Coronary artery (tissue), 2 donors: ENCODE measurements around the gene JAKMIP3.
"Not testable (repeated sequence)": the region's sequence is repeated elsewhere in the genome, so short reads cannot be mapped to it uniquely, and the experiment has no call there.

Experiments
- DNase-seq: peaks from one replicate; pipeline ENCODE4 v3.0.0-alpha.2; 2017; ENCODE audit warnings: low spot score
- H3K27ac ChIP-seq, 2 donors: fragments of 200-600 bp; sonication (generic); one replicate each; pipeline ENCODE4 v1.5.1; 2016 to 2019
- H3K4me3 ChIP-seq: fragments of 200-600 bp; sonication (generic); 2 replicates; pipeline ENCODE4 v1.5.1; 2016; ENCODE audit warnings: mild to moderate bottlenecking, moderate library complexity
- TF ChIP-seq, protein P1 (sequence below): fragments of 200-600 bp; sonication (generic); IDR thresholded peaks from one replicate; pipeline ENCODE4 v1.5.1; 2019; ENCODE audit warnings: antibody characterized with exemption

JAKMIP3 gene

GRCh38 chr10:132069849-132070182 lies 4.1 kb downstream of the JAKMIP3 start:
- Histone ChIP-seq H3K4me3 (no peak overlapping the region), H3K27ac (no peak overlapping the region)
- DNase-seq = no peak
- TF ChIP-seq, protein P1, sequence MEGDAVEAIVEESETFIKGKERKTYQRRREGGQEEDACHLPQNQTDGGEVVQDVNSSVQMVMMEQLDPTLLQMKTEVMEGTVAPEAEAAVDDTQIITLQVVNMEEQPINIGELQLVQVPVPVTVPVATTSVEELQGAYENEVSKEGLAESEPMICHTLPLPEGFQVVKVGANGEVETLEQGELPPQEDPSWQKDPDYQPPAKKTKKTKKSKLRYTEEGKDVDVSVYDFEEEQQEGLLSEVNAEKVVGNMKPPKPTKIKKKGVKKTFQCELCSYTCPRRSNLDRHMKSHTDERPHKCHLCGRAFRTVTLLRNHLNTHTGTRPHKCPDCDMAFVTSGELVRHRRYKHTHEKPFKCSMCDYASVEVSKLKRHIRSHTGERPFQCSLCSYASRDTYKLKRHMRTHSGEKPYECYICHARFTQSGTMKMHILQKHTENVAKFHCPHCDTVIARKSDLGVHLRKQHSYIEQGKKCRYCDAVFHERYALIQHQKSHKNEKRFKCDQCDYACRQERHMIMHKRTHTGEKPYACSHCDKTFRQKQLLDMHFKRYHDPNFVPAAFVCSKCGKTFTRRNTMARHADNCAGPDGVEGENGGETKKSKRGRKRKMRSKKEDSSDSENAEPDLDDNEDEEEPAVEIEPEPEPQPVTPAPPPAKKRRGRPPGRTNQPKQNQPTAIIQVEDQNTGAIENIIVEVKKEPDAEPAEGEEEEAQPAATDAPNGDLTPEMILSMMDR = no peak

DNA sequence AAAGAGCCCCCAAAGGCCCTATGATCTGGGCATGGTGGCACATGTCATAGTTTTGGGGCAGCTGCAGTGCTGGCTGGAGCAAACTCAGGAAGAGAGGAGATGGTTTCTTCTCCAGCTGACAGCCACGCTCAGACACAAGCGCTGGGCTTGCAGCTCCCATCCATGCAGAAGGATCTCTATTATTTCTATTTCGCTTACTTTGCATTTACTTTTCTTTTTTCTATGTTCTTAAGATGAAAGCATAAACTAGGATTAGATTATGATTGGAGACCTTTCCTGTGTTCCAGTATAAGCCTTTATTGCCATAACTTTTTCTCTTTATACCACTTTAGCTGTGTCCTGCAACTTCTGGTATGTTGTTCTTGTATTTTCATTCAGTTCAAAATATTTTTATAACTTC lies 5.0 kb downstream of the JAKMIP3 start:
- TF ChIP-seq, protein P1 = no peak
- Histone ChIP-seq H3K4me3 (no peak overlapping the region), H3K27ac (no peak overlapping the region)
- DNase-seq = peak; percentile 17

DNA sequence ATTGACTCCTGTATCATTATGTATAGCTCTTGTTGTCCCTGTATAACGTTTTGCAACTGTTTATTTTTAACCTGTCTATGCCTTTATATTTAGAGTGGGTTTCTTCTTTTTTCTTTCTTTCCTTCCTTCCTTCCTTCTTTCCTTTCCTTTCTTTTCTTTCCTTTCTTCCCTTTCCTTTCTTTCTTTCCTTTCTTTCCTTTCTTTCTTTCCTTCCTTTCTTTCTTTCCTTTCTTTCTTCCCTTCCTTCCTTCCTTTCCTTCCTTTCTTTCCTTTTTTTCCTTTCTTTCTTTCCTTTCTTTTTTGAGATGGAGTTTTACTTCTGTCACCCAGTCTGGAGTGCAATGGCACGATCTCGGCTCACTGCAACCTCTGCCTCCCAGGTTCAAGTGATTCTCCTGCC lies 5.9 kb downstream of the JAKMIP3 start:
- DNase-seq = no peak
- TF ChIP-seq, protein P1 = no peak
- no peak overlapping the region for H3K4me3 ChIP-seq
- H3K27ac ChIP-seq = no peak overlapping the region

GRCh38 chr10:132075909-132076577 lies 10.3 kb downstream of the JAKMIP3 start:
- peak; percentile 31 for DNase-seq
- no peak overlapping the region for H3K27ac ChIP-seq
- TF ChIP-seq, protein P1 = no peak
- no peak overlapping the region for H3K4me3 ChIP-seq

DNA sequence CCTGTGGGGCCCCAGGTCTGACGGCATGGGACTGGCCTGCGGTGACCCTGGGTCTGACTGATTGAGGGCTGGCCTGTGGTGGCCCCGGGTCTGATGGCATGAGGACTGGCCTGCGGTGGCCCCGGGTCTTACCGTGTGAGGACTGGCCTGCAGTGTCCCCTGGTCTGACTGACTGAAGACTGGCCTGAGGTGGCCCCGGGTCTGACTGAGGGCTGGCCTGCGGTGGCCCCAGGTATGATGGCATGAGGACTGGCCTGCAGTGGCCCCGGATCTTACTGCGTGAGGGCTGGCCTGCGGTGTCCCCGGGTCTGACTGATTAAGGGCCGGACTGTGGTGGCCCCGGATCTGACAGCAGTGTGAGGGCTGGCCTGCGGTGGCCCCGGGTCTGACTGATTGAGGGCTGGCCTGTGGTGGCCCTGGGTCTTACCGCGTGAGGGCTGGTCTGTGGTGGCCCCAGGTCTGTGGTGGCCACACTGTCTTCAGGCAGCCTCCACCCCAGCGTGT lies 10.9 kb downstream of the JAKMIP3 start:
- DNase-seq = peak; percentile 45
- H3K4me3 ChIP-seq = no peak overlapping the region
- H3K27ac ChIP-seq = no peak overlapping the region
- TF ChIP-seq, protein P1 = no peak

- no peak overlapping the region for H3K4me3 ChIP-seq
- H3K27ac ChIP-seq = no peak overlapping the region
- TF ChIP-seq, protein P1 = no peak
- peak; percentile 22 for DNase-seq
Measured at GRCh38 chr10:132077091-132077490, 11.3 kb downstream of the JAKMIP3 start.

DNA sequence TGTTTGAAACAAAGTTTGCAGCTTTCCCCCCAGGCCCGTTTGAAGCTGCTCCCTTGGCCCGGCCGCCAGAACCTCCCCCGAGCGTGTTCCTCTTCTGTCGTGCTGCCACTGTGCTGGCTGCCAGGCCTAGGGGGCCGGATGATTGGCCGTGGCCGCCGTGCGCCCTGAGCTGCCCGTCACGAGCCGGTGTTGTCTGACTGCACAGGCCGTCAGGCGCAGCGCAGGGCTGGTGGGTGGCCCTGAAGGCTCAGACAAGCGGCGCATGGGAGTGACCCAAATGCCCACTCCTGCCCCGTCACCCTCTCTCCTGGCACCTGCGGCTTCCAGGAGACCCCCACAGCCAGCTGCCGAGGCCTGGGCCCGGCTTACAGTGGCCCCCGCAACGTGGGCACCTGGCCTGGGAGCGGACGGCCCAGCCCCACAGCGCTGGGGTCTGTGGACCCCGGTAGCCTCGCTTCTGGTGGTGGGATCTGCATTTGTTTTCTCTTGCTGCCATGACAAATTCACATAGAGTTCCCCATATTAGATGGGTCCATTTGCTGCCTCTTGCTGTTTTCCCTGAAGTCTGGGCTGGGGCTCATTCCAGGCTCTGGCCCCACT lies 13.1 kb downstream of the JAKMIP3 start:
- no peak overlapping the region for H3K27ac ChIP-seq
- TF ChIP-seq, protein P1 = no peak
- peak; percentile 22 for DNase-seq
- H3K4me3 ChIP-seq = no peak overlapping the region

GRCh38 chr10:132084384-132084783 lies 18.6 kb downstream of the JAKMIP3 start:
- H3K27ac ChIP-seq, DNase-seq, H3K4me3 ChIP-seq: not testable (repeated sequence)

DNA sequence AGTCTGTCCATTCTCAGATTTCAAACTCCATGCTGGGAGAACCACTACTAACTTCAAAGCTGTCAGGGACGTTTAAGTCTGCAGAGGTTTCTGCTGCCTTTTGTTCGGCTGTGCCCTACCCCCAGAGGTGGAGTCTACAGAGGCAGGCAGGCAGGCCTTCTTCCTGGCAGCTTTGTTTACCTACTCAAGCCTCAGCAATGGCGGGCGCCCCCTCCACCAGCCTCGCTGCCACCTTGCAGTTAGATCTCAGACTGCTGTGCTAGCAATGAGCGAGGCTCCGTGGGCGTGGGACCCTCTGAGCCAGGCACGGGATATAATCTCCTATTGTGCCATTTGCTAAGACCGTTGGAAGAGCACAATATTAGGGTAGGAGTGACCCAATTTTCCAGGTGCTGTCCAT lies 27.5 kb downstream of the JAKMIP3 start:
- DNase-seq = peak; percentile 11
- not testable (repeated sequence) for H3K27ac ChIP-seq, H3K4me3 ChIP-seq
